ENCODE data around the gene CCDC200.

DNA sequence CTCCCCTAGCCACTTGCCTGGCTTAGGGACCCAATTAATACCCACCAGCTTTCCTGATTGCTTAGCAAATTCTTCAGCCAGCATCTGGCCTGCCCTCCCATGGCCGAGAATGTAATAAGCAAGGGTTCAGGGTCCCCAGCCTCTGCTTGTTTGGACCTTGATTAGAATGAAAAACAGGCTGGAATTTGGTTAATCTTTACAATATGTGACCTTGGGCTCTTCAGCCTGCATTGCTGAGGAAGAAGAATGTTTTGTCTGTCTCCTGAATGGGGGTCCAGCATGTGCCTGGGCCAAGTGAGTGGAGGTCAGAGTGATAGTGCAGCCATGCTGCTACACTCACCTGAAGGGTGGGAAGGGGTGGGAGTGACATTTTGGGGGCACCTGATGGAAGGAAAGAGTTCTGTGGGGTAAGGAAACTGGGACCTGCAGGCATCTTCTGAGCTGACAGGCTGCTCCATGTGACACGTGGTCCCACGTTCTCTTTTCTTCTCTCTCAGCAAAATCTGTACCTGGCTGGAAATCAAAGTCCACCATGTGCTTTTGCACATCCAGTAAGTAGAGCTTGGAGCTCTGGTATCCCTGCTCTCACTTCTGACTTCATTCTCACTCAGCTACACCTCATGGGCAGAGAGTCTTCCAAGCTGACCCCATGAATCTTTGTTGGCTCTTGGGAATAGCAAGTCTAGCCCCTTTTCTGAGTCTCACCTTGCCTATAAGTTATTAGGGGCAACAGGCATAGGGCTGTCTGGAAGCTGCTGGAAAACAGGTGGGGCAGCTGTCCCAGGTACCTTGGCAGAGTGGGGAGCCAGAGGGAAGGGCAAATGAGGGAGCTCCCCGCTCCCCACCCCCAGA lies 11.4 kb downstream of the CCDC200 start:
- TF ChIP-seq, protein P1, sequence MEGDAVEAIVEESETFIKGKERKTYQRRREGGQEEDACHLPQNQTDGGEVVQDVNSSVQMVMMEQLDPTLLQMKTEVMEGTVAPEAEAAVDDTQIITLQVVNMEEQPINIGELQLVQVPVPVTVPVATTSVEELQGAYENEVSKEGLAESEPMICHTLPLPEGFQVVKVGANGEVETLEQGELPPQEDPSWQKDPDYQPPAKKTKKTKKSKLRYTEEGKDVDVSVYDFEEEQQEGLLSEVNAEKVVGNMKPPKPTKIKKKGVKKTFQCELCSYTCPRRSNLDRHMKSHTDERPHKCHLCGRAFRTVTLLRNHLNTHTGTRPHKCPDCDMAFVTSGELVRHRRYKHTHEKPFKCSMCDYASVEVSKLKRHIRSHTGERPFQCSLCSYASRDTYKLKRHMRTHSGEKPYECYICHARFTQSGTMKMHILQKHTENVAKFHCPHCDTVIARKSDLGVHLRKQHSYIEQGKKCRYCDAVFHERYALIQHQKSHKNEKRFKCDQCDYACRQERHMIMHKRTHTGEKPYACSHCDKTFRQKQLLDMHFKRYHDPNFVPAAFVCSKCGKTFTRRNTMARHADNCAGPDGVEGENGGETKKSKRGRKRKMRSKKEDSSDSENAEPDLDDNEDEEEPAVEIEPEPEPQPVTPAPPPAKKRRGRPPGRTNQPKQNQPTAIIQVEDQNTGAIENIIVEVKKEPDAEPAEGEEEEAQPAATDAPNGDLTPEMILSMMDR (IDR thresholded peaks at IDR 0.05; ENCODE audit: low read depth, low read length, poor library complexity, severe bottlenecking), result no peak
- no peak for TF ChIP-seq EZH2phosphoT487 (IDR thresholded peaks at IDR 0.05; ENCODE audit: borderline replicate concordance, low read length)

All from DOHH2 (cell line).